ENCODE results near the gene HMGA1.

DNA sequence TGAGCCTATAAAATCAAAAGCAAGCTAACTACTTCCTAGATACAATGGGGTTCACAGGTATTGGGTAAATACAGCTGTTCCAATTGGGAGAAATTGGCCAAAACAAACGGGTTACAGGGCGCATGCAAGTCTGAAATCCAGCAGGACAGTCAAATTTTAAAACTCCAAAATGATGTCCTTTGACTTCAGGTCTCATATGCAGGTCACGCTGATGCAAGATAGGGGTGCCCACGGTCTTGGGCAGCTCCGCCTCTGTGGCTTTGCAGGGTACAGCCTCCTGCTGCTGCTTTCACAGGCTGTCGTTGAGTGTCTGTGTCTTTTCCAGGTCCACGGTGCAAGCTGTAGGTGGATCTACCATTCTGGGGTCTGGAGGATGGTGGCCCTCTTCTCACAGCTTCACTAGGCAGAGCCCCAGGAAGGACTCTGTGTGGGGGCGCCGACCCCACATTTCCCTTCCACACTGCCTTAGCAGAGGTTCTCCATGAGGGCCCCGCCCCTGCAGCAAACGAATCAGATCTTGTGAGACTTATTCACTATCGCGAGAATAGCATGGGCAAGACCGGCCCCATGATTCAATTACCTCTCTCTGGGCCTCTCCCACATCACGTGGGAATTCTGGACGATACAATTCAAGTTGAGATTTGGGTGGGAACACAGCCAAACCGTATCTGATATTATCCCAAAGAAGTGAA is 24.0 kb downstream of the HMGA1 start:
- no peak for TF ChIP-seq POLR2A (IDR thresholded peaks at IDR 0.05)
- TF ChIP-seq, protein P1, sequence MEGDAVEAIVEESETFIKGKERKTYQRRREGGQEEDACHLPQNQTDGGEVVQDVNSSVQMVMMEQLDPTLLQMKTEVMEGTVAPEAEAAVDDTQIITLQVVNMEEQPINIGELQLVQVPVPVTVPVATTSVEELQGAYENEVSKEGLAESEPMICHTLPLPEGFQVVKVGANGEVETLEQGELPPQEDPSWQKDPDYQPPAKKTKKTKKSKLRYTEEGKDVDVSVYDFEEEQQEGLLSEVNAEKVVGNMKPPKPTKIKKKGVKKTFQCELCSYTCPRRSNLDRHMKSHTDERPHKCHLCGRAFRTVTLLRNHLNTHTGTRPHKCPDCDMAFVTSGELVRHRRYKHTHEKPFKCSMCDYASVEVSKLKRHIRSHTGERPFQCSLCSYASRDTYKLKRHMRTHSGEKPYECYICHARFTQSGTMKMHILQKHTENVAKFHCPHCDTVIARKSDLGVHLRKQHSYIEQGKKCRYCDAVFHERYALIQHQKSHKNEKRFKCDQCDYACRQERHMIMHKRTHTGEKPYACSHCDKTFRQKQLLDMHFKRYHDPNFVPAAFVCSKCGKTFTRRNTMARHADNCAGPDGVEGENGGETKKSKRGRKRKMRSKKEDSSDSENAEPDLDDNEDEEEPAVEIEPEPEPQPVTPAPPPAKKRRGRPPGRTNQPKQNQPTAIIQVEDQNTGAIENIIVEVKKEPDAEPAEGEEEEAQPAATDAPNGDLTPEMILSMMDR (IDR thresholded peaks at IDR 0.05), result no peak
